Liver (tissue), 9 donors: ENCODE data around the gene CTXN1. TPM values are rescaled to one million over a fixed set of nuclear protein-coding genes. Genes with fewer than 3 reads are reported as not detected.

Source experiments
- DNase-seq: peaks from one replicate; pipeline ENCODE4 v3.0.0-alpha.2; 2017; ENCODE audit warnings: low spot score
- H3K27ac ChIP-seq, 2 donors: one replicate each; pipeline ENCODE4 v1.7.0; 2013; ENCODE audit warnings: inconsistent platforms in 2 of 2, low read length in 2 of 2, control low read depth in 1 of 2, low read depth in 1 of 2, mild to moderate bottlenecking in 1 of 2
- H3K27me3 ChIP-seq, 4 donors: one replicate each; pipeline versions ENCODE4 v1.6.1 to v1.7.0; 2013; ENCODE audit warnings: low read length in 3 of 4, inconsistent platforms in 1 of 4, mild to moderate bottlenecking in 1 of 4, moderate library complexity in 1 of 4; ENCODE audit not compliant: control insufficient read depth in 4 of 4, insufficient read depth in 4 of 4
- H3K36me3 ChIP-seq, 4 donors: one replicate each; pipeline versions ENCODE4 v1.6.1 to v1.7.0; 2013; ENCODE audit warnings: low read length in 3 of 4, mild to moderate bottlenecking in 3 of 4, low read depth in 1 of 4, moderate library complexity in 1 of 4; ENCODE audit not compliant: control insufficient read depth in 4 of 4, insufficient read depth in 3 of 4
- H3K4me1 ChIP-seq, 4 donors: one replicate each; pipeline versions ENCODE4 v1.6.1 to v1.7.0; 2013; ENCODE audit warnings: low read length in 3 of 4, mild to moderate bottlenecking in 3 of 4, moderate library complexity in 1 of 4; ENCODE audit not compliant: control insufficient read depth in 4 of 4, insufficient read depth in 4 of 4
- H3K4me3 ChIP-seq, 3 donors: one replicate each; pipeline versions ENCODE4 v1.6.1 to v1.7.0; 2013; ENCODE audit warnings: low read length in 3 of 3, control low read depth in 1 of 3, low read depth in 1 of 3, mild to moderate bottlenecking in 1 of 3
- H3K9ac ChIP-seq, 2 donors: one replicate each; pipeline ENCODE4 v1.7.0; 2013; ENCODE audit warnings: low read length in 2 of 2, mild to moderate bottlenecking in 2 of 2, moderate library complexity in 2 of 2, control low read depth in 1 of 2, low read depth in 1 of 2
- H3K9me3 ChIP-seq, 4 donors: one replicate each; pipeline versions ENCODE4 v1.6.1 to v1.7.0; 2013; ENCODE audit warnings: low read length in 3 of 4; ENCODE audit not compliant: control insufficient read depth in 4 of 4
- EGR1 ChIP-seq, 2 donors: IDR thresholded peaks; 2 replicates each; pipeline ENCODE4 v1.6.1; 2016 to 2018; ENCODE audit warnings: antibody characterized with exemption in 2 of 2, low read depth in 2 of 2
- FOXA1 ChIP-seq: IDR thresholded peaks from 2 replicates; pipeline ENCODE4 v1.6.1; 2016; ENCODE audit warnings: antibody characterized with exemption
- FOXA2 ChIP-seq: IDR thresholded peaks from 2 replicates; pipeline ENCODE4 v1.6.1; 2016; ENCODE audit warnings: antibody characterized with exemption
- GABPA ChIP-seq, 2 donors: IDR thresholded peaks in 1 of 2; conservative IDR thresholded peaks in 1 of 2; 2 replicates each; pipeline ENCODE4 v1.6.1; 2016; ENCODE audit warnings: antibody characterized with exemption in 2 of 2, mild to moderate bottlenecking in 1 of 2, moderate library complexity in 1 of 2
- HNF4A ChIP-seq, 2 donors: conservative IDR thresholded peaks; 2 replicates each; pipeline ENCODE4 v1.6.1; 2016; ENCODE audit warnings: antibody characterized with exemption in 2 of 2, mild to moderate bottlenecking in 2 of 2
- HNF4G ChIP-seq: IDR thresholded peaks from 2 replicates; pipeline ENCODE4 v1.6.1; 2016; ENCODE audit warnings: antibody characterized with exemption
- JUND ChIP-seq, 2 donors: IDR thresholded peaks; 2 replicates each; pipeline ENCODE4 v1.6.1; 2016; ENCODE audit warnings: antibody characterized with exemption in 2 of 2
- NR2F2 ChIP-seq: IDR thresholded peaks from 2 replicates; pipeline ENCODE4 v1.6.1; 2016; ENCODE audit warnings: antibody characterized with exemption
- RAD21 ChIP-seq, 2 donors: IDR thresholded peaks; 2 replicates each; pipeline ENCODE4 v1.6.1; 2016; ENCODE audit warnings: antibody characterized with exemption in 2 of 2, mild to moderate bottlenecking in 2 of 2
- RXRA ChIP-seq, 2 donors: IDR thresholded peaks; 2 replicates each; pipeline ENCODE4 v1.6.1; 2017 to 2018; ENCODE audit warnings: antibody characterized with exemption in 2 of 2, mild to moderate bottlenecking in 1 of 2
- SP1 ChIP-seq: IDR thresholded peaks from 2 replicates; pipeline ENCODE4 v1.6.1; 2018; ENCODE audit warnings: antibody characterized with exemption, mild to moderate bottlenecking
- TAF1 ChIP-seq: conservative IDR thresholded peaks from 2 replicates; pipeline ENCODE4 v1.6.1; 2016; ENCODE audit warnings: antibody characterized with exemption, mild to moderate bottlenecking
- YY1 ChIP-seq: IDR thresholded peaks from 2 replicates; pipeline ENCODE4 v1.6.1; 2016; ENCODE audit warnings: antibody characterized with exemption, mild to moderate bottlenecking
- WGBS: extraction: QIAGEN DNeasy Blood & Tissue Kit; methylation state at CpG from one replicate; pipeline ENCODE4 v1.1.7; 2013; 5-methylcytosine and 5-hydroxymethylcytosine counted together
- polyA plus RNA-seq, 2 donors: library from polyadenylated mRNA; stranded (reverse) in 1 of 2; unstranded in 1 of 2; fragments of 200-250 nt in 1 of 2; fragments of >200 nt in 1 of 2; fragmentation: Nextera tagmentation in 1 of 2; extraction: Ambion mirVana in 1 of 2; gene quantifications; one replicate each; pipeline versions ENCODE4 v1.2.1 to v1.2.3, GENCODE V29; 2013 to 2015
- total RNA-seq, 2 donors: library from RNA; depleted of rRNA; stranded (reverse); fragments of >200 nt; gene quantifications; one replicate each; pipeline ENCODE4 v1.2.3, GENCODE V29; 2014
- TF ChIP-seq, protein P1 (sequence below): IDR thresholded peaks from 2 replicates; pipeline ENCODE4 v1.6.1; 2016; ENCODE audit warnings: antibody characterized with exemption
- TF ChIP-seq, protein P2 (sequence below): IDR thresholded peaks from 2 replicates; pipeline ENCODE4 v1.6.1; 2016; ENCODE audit warnings: antibody characterized with exemption
- TF ChIP-seq, protein P3 (sequence below): IDR thresholded peaks from 2 replicates; pipeline ENCODE4 v1.6.1; 2016; ENCODE audit warnings: antibody characterized with exemption
- TF ChIP-seq, protein P4 (sequence below): fragments of 150-350 bp; IDR thresholded peaks from 2 replicates; pipeline ENCODE4 v1.5.1; 2017; ENCODE audit warnings: improper control_type of control experiment, low read depth, low read length; ENCODE audit not compliant: missing input control
- TF ChIP-seq, protein P5 (sequence below): IDR thresholded peaks from 2 replicates; pipeline ENCODE4 v1.6.1; 2016; ENCODE audit warnings: antibody characterized with exemption, mild to moderate bottlenecking
- donor health status: healthy.
- donor health status: healthy.
- donor health status: healthy.
- donor health status: healthy.
- donor health status: healthy.

Gene CTXN1
- total and polyA plus RNA-seq, 4 donors: 0.07 to 0.14 (median 0.08) TPM; not detected in 1

DNA sequence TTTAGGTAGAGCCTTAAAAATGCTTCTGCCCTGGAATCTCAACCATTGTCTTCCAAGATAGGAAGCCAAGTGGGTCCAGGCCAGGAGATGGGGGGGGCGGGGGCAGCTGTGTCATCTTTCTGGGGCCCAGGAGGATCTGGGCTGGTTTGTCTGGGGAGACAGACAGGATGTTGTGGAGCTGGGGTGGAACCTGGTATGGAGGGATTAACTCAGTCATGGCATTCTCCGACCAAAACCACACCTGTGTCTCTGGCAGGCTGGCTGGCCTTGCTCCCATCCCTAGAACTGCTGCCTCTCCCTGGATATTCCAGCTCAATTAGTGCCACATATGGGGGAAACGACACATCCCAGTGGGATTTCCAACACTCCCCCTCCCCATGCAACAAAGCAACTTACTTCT is 25.0 kb downstream of the CTXN1 start:
- no peaks in the 10 kb centered on the region for H3K27me3 ChIP-seq
- H3K27ac ChIP-seq: no peak overlapping the region
- no peak for TF ChIP-seq NR2F2
- no peak for TF ChIP-seq GABPA (IDR thresholded peaks at IDR 0.05 in 1 of 2, conservative IDR thresholded peaks at IDR 0.05 in 1 of 2)
- no peak for TF ChIP-seq JUND (IDR thresholded peaks at IDR 0.05)
- TF ChIP-seq, protein P1, sequence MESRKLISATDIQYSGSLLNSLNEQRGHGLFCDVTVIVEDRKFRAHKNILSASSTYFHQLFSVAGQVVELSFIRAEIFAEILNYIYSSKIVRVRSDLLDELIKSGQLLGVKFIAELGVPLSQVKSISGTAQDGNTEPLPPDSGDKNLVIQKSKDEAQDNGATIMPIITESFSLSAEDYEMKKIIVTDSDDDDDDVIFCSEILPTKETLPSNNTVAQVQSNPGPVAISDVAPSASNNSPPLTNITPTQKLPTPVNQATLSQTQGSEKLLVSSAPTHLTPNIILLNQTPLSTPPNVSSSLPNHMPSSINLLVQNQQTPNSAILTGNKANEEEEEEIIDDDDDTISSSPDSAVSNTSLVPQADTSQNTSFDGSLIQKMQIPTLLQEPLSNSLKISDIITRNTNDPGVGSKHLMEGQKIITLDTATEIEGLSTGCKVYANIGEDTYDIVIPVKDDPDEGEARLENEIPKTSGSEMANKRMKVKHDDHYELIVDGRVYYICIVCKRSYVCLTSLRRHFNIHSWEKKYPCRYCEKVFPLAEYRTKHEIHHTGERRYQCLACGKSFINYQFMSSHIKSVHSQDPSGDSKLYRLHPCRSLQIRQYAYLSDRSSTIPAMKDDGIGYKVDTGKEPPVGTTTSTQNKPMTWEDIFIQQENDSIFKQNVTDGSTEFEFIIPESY: no peak
- TF ChIP-seq FOXA2: no peak
- TF ChIP-seq, protein P2, sequence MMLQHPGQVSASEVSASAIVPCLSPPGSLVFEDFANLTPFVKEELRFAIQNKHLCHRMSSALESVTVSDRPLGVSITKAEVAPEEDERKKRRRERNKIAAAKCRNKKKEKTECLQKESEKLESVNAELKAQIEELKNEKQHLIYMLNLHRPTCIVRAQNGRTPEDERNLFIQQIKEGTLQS: no peak
- TF ChIP-seq, protein P3, sequence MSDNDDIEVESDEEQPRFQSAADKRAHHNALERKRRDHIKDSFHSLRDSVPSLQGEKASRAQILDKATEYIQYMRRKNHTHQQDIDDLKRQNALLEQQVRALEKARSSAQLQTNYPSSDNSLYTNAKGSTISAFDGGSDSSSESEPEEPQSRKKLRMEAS: no peak
- TF ChIP-seq, protein P4, sequence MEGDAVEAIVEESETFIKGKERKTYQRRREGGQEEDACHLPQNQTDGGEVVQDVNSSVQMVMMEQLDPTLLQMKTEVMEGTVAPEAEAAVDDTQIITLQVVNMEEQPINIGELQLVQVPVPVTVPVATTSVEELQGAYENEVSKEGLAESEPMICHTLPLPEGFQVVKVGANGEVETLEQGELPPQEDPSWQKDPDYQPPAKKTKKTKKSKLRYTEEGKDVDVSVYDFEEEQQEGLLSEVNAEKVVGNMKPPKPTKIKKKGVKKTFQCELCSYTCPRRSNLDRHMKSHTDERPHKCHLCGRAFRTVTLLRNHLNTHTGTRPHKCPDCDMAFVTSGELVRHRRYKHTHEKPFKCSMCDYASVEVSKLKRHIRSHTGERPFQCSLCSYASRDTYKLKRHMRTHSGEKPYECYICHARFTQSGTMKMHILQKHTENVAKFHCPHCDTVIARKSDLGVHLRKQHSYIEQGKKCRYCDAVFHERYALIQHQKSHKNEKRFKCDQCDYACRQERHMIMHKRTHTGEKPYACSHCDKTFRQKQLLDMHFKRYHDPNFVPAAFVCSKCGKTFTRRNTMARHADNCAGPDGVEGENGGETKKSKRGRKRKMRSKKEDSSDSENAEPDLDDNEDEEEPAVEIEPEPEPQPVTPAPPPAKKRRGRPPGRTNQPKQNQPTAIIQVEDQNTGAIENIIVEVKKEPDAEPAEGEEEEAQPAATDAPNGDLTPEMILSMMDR: no peak
- no peak for TF ChIP-seq EGR1 (IDR thresholded peaks at IDR 0.05; ENCODE audit: low read depth in 2 of 2)
- TF ChIP-seq TAF1: no peak
- no peak for TF ChIP-seq SP1
- TF ChIP-seq RAD21 (IDR thresholded peaks at IDR 0.05): no peak
- TF ChIP-seq FOXA1: no peak
- TF ChIP-seq, protein P5, sequence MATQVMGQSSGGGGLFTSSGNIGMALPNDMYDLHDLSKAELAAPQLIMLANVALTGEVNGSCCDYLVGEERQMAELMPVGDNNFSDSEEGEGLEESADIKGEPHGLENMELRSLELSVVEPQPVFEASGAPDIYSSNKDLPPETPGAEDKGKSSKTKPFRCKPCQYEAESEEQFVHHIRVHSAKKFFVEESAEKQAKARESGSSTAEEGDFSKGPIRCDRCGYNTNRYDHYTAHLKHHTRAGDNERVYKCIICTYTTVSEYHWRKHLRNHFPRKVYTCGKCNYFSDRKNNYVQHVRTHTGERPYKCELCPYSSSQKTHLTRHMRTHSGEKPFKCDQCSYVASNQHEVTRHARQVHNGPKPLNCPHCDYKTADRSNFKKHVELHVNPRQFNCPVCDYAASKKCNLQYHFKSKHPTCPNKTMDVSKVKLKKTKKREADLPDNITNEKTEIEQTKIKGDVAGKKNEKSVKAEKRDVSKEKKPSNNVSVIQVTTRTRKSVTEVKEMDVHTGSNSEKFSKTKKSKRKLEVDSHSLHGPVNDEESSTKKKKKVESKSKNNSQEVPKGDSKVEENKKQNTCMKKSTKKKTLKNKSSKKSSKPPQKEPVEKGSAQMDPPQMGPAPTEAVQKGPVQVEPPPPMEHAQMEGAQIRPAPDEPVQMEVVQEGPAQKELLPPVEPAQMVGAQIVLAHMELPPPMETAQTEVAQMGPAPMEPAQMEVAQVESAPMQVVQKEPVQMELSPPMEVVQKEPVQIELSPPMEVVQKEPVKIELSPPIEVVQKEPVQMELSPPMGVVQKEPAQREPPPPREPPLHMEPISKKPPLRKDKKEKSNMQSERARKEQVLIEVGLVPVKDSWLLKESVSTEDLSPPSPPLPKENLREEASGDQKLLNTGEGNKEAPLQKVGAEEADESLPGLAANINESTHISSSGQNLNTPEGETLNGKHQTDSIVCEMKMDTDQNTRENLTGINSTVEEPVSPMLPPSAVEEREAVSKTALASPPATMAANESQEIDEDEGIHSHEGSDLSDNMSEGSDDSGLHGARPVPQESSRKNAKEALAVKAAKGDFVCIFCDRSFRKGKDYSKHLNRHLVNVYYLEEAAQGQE: no peak
- no peak for TF ChIP-seq YY1
- TF ChIP-seq HNF4A (conservative IDR thresholded peaks at IDR 0.05): no peak
- TF ChIP-seq HNF4G: no peak
- TF ChIP-seq RXRA (IDR thresholded peaks at IDR 0.05): no peak
- peaks cover 9 to 40% (median 27%) of the 10 kb centered on the region in 4 donors for H3K4me1 ChIP-seq
- 93% methylated on average over 3 of the region's 3 CpGs for WGBS
- no peaks in the 10 kb centered on the region for H3K9me3 ChIP-seq
- no peak overlapping the region for H3K4me3 ChIP-seq
- no peak overlapping the region for H3K9ac ChIP-seq
- no peaks in the 10 kb centered on the region for H3K36me3 ChIP-seq
- no peak for DNase-seq
